PC-9 (cell line): ENCODE measurements around the gene ARRB1.

Source experiments
- CTCF ChIP-seq: fragments of 200-600 bp; sonication (generic); conservative IDR thresholded peaks from 2 replicates; pipeline ENCODE4 v1.6.1; 2017; ENCODE audit warnings: mixed run types, antibody characterized with exemption, mild to moderate bottlenecking, moderate library complexity
- EZH2 ChIP-seq: fragments of 200-600 bp; sonication (generic); IDR thresholded peaks from 2 replicates; pipeline ENCODE4 v1.8.0; 2017; ENCODE audit warnings: antibody characterized with exemption, low read depth

GRCh38 chr11:75246671-75247350, 104.7 kb downstream of the ARRB1 start:
- TF ChIP-seq CTCF (no peak), EZH2 (no peak)
